Measurements from ENCODE around the gene CANT1.

The CANT1 gene

GRCh38 chr17:78995761-78996451 is 13.7 kb downstream of the CANT1 start:
- no peak for DNase-seq (ENCODE audit: low read depth, low spot score)

- no peak for DNase-seq (ENCODE audit: low read depth, low spot score)
Observed at GRCh38 chr17:78995022-78995760, 14.4 kb downstream of the CANT1 start.

GRCh38 chr17:78993981-78994671 is 15.4 kb downstream of the CANT1 start:
- no peak for DNase-seq (ENCODE audit: low read depth, low spot score)

GRCh38 chr17:78993241-78993956 is 16.2 kb downstream of the CANT1 start:
- DNase-seq (ENCODE audit: low read depth, low spot score), result no peak

- no peak for DNase-seq (ENCODE audit: low read depth, low spot score)
Observed at GRCh38 chr17:78992542-78993212, 16.9 kb downstream of the CANT1 start.

GRCh38 chr17:78991906-78992532 is 17.5 kb downstream of the CANT1 start:
- DNase-seq (ENCODE audit: low read depth, low spot score), result no peak

GRCh38 chr17:78991017-78991738 is 18.4 kb downstream of the CANT1 start:
- no peak for DNase-seq (ENCODE audit: low read depth, low spot score)

- no peak for DNase-seq (ENCODE audit: low read depth, low spot score)
Observed at GRCh38 chr17:78990349-78991016, 19.1 kb downstream of the CANT1 start.

GRCh38 chr17:78988152-78988551 is 21.4 kb downstream of the CANT1 start:
- no peak for DNase-seq (ENCODE audit: low read depth, low spot score)

GRCh38 chr17:78986649-78987328 is 22.8 kb downstream of the CANT1 start:
- no peak for DNase-seq (ENCODE audit: low read depth, low spot score)

- no peak for DNase-seq (ENCODE audit: low read depth, low spot score)
Observed at GRCh38 chr17:78986048-78986648, 23.4 kb downstream of the CANT1 start.

GRCh38 chr17:78985395-78985794 is 24.2 kb downstream of the CANT1 start:
- no peak for DNase-seq (ENCODE audit: low read depth, low spot score)

GRCh38 chr17:78981010-78981888 is 28.3 kb downstream of the CANT1 start:
- DNase-seq (ENCODE audit: low read depth, low spot score), result no peak

- no peak for DNase-seq (ENCODE audit: low read depth, low spot score)
Observed at GRCh38 chr17:78980624-78980972, 29.0 kb downstream of the CANT1 start.

GRCh38 chr17:78979780-78980623 is 29.6 kb downstream of the CANT1 start, which contains the start of gene LGALS3BP:
TSS of gene LGALS3BP (minus strand) at chr17:78979923. CDS start at chr17:78977191, 2,732 bp downstream.
- no peak for DNase-seq (ENCODE audit: low read depth, low spot score)

Data from iPS DF 19.7 (cell line).